MM.1S (cell line): ENCODE measurements around the gene LITAFD.
"Not testable (repeated sequence)": the region's sequence is repeated elsewhere in the genome, so short reads cannot be mapped to it uniquely, and the experiment has no call there.

ENCODE experiments used
- EZH2 ChIP-seq: fragments of 300-600 bp; sonication (generic); optimal IDR thresholded peaks from 2 replicates; pipeline ENCODE3; 2017; ENCODE audit warnings: low read depth, mild to moderate bottlenecking, antibody characterized with exemption, low read length, mixed read lengths
- EZH2phosphoT487 ChIP-seq: fragments of 300-600 bp; sonication (generic); IDR thresholded peaks from 2 replicates; pipeline ENCODE4 v1.6.1; 2018; ENCODE audit warnings: antibody characterized with exemption, low read length
- TF ChIP-seq, protein P1 (sequence below): fragments of 300-600 bp; sonication (generic); IDR thresholded peaks from 2 replicates; pipeline ENCODE4 v1.5.1; 2016; ENCODE audit warnings: antibody characterized with exemption, low read length, mixed read lengths

DNA sequence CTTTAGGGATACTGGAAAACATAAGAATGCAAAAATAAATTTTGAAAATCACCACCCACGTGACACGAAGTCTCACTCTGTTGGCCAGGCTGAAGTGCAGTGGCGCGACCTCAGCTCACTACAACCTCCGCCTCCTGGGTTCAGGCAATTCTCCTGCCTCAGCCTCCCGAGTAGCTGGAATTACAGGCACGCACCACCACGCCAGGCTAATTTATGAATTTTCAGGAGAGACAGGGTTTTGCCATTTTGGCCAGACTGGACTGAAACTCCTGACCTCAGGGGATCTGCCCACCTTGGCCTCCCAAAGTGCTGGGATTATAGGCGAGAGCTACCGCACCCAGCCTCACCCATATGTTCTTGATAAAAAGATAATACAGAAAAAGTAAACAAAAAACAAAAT, 35.2 kb downstream of the LITAFD start:
- TF ChIP-seq, protein P1, sequence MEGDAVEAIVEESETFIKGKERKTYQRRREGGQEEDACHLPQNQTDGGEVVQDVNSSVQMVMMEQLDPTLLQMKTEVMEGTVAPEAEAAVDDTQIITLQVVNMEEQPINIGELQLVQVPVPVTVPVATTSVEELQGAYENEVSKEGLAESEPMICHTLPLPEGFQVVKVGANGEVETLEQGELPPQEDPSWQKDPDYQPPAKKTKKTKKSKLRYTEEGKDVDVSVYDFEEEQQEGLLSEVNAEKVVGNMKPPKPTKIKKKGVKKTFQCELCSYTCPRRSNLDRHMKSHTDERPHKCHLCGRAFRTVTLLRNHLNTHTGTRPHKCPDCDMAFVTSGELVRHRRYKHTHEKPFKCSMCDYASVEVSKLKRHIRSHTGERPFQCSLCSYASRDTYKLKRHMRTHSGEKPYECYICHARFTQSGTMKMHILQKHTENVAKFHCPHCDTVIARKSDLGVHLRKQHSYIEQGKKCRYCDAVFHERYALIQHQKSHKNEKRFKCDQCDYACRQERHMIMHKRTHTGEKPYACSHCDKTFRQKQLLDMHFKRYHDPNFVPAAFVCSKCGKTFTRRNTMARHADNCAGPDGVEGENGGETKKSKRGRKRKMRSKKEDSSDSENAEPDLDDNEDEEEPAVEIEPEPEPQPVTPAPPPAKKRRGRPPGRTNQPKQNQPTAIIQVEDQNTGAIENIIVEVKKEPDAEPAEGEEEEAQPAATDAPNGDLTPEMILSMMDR, result not testable (repeated sequence)
- TF ChIP-seq EZH2, EZH2phosphoT487: not testable (repeated sequence)
